Body of pancreas (tissue), 4 donors: ENCODE measurements around the gene CDH22.

Experiments
- CTCF ChIP-seq, 7 experiments: fragments of 450-650 bp in 4 of 7; fragments of 200-600 bp in 3 of 7; sonication (generic) in 3 of 7; IDR thresholded peaks; one replicate each; pipeline ENCODE4 v1.5.1; 2016 to 2019; ENCODE audit warnings: antibody characterized with exemption in 7 of 7
- POLR2A ChIP-seq, 3 donors: fragments of 450-650 bp; IDR thresholded peaks; one replicate each; pipeline ENCODE4 v1.6.1; 2016; ENCODE audit warnings: antibody characterized with exemption in 3 of 3, mild to moderate bottlenecking in 2 of 3

- TF ChIP-seq CTCF (IDR thresholded peaks at IDR 0.05) (no peak), POLR2A (IDR thresholded peaks at IDR 0.05) (no peak)
Observed at GRCh38 chr20:46142124-46142523, 166.2 kb downstream of the CDH22 start.
